Hindlimb muscle (tissue), 1 donor: ENCODE results near the gene NF1. TPM values are rescaled to one million over a fixed set of nuclear protein-coding genes. Genes with fewer than 3 reads are reported as not detected.
A peak's percentile ranks its signal among the peaks of the same experiment; 100 is the strongest.
"Not testable (repeated sequence)": the region's sequence is repeated elsewhere in the genome, so short reads cannot be mapped to it uniquely, and the experiment has no call there.

Experiments
- DNase-seq: peaks from one replicate; pipeline ENCODE4 v3.0.0-alpha.2; 2013
- polyA plus RNA-seq: library from polyadenylated mRNA; unstranded; fragments of 120-200 nt; gene quantifications from one replicate; pipeline ENCODE4 v1.2.1, GENCODE V29; 2013; ENCODE audit not compliant: insufficient read length

The NF1 gene
- polyA plus RNA-seq, 1 donor, result 23.0 TPM

DNA sequence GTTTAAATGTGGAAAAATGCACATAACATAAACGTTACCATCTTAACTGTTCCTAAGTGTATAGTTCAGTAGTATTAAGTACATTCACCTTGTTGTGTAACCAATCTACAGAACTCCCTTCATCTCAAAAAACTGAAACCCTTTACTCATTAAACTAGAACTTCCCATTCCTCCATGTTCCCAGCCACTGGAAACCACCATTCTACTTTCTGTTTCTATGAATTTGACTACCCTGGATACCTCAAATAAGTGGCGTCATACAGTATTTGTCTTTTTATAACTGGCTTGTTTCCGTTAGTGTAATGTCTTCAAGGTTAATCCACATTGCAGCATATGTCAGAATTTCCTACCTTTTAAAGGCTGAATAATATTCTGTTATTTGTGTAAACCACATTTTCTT lies 38.2 kb downstream of the NF1 start:
- DNase-seq, result no peak

GRCh38 chr17:31134576-31134975 lies 39.8 kb downstream of the NF1 start:
- DNase-seq, result peak; percentile 40

DNA sequence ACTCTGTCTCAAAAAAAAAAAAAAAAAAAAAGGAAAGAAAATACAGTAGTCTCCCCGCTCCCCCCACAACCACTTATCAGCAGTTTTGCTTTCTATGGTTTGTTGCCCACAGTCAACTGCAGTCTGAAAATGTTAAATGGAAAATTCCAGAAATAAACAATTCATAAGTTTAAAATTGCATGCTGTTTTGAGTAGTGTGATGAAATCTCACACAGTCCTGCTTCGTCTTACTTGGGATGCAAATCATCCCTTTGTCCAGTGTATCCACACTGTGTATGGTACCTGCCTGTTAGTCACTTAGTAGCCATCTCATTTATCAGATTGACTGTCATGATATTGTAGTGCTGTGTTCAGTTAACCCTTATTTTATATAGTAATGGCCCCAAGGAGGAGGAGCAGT lies 41.5 kb downstream of the NF1 start:
- no peak for DNase-seq

DNA sequence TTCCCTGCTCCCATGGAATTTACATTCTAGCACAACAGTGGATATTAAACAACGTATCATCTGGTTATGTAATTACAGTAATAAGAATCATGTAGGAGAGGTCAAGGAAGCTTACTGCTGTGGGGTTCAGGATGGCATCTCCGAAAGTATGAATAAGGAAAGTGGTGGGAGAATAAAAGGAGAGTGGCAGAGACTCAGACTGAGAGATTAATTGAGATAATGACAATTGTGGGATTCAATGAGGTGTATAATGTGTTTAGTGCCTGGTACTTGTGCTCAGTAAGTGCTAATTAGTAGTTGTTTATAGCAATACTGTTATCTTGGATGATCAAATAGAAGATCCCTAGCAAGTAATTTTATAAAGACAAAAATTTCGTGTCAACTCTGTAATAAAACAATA lies 45.3 kb downstream of the NF1 start:
- DNase-seq, result no peak

GRCh38 chr17:31144428-31144827 lies 49.7 kb downstream of the NF1 start:
- DNase-seq, result no peak

DNA sequence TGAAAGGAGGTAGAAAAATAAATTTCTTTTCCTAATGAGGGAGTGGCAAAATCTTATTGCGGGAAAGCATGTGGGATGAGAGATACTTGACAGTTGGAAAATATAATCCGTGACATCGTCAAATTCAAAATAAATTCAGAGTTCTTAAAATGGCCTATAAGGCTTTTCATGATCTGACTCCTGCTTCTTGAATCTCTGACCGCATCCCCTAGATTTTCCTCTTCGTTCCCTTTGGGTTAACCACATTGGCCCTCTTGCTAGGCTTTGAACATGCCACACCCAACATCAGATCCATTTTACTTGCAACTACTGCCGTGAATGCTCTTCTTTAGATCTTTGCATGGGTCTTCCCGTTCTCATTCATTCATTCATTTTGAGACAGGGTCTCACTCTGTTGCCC lies 50.1 kb downstream of the NF1 start:
- no peak for DNase-seq

GRCh38 chr17:31147507-31148202 lies 52.9 kb downstream of the NF1 start:
- DNase-seq, result no peak

DNA sequence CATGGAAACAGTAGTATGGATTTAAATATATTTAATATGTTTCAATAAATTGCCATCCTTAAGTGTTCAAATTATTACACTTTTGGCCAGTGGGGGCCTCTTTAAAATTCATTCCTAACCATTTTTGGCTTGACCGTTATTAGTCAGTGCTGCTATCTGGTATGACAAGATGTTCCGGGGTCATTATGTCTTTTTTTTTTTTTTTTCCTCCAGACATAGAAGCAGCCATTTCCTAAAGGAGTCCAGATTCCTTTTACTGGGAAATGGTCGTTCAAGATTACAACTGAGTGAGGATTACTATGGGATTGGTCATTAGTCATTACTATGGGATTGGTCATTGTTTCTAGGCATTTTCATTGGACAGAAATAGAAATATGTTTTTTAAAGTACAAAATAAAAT lies 53.4 kb downstream of the NF1 start:
- DNase-seq, result no peak

DNA sequence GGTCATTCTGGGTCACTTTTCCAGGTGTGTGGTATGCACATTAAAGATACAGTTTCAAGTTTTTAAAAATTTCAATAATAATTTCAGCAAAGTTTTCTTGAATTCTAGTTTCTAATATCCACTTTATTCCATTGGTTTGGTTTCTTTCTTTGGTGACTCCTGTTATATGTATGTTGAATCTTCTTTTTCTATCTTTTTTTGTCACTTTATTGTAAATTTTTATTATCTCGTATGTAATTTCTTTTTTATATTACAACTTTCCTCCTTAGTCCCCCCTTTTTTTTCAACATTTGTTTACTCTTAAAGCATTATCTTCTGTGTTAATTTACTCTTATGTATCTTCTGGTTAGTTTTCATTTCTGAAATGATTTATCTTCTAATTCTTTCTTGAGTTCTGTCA lies 57.5 kb downstream of the NF1 start:
- DNase-seq, result no peak

GRCh38 chr17:31155208-31155810 lies 60.5 kb downstream of the NF1 start:
- DNase-seq, result no peak

GRCh38 chr17:31156326-31156725 lies 61.5 kb downstream of the NF1 start:
- no peak for DNase-seq

DNA sequence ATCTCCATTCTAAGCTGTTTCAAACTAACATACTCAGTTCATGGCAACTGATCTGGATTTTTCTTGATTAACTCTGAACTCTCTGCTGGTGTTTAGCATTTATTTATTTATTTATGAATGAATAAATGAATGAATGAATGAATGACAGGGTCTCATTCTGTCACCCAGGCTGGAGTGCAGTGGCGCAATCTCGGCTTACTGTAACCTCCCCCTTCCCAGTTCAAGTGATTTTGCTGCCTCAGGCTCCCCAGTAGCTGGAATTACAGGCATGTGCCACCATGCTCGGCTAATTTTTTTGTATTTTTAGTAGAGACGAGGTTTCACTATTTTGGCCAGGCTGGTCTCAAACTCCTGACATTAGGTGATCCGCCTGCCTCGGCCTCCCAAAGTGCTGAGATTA lies 62.1 kb downstream of the NF1 start:
- DNase-seq, result not testable (repeated sequence)

DNA sequence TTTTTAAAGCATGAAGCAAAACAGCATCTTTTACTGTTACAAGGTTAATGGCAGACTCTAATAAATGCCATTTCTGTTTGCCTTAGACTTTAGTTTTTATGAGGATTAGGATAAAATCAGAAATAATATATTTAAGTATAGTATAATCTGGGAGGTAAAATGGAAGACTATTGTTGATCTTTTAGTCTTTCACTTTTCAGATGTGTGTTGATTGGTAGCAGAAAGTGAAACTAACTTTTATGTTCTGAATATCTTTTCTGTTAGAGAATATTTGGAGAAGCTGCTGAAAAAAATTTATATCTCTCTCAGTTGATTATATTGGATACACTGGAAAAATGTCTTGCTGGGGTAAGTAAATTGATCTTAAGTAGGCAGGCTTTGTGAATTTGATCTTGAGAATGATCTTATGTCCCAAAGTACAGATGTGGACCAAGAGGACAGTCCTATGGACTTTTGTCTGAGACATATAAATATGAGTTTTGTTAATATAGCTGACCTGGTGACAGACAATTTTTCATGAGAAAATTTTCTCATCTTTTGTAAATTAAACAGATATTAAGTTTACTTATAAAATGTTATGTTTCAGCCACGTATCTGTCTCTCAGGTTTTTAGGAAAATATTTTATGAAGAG lies 64.1 kb downstream of the NF1 start:
- no peak for DNase-seq

- no peak for DNase-seq
These were observed 68.5 kb downstream of the NF1 start for GRCh38 chr17:31163091-31163781.

GRCh38 chr17:31167111-31167510 lies 72.3 kb downstream of the NF1 start:
- no peak for DNase-seq

- DNase-seq, result no peak
These were observed 76.9 kb downstream of the NF1 start for GRCh38 chr17:31171701-31172100.

DNA sequence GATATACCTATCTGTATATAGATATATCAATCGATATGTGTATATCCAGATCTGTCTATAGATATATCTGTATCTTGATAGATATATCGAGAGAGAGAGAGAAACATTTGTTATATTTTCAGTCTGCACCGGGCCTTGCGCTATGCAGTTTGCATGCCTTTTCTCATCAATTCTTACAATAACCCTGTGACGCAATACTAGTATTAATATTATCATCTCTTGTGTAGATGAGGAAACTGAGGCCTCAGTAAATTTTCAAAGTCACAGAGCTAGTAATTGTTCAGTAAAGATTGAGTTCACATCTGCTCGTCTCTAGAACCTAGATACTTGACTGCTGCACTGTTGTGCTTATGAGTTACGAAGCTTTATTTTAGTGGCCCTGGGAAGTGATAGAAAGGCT lies 77.6 kb downstream of the NF1 start:
- no peak for DNase-seq

- no peak for DNase-seq
These were observed 79.4 kb downstream of the NF1 start for GRCh38 chr17:31174215-31174614.

DNA sequence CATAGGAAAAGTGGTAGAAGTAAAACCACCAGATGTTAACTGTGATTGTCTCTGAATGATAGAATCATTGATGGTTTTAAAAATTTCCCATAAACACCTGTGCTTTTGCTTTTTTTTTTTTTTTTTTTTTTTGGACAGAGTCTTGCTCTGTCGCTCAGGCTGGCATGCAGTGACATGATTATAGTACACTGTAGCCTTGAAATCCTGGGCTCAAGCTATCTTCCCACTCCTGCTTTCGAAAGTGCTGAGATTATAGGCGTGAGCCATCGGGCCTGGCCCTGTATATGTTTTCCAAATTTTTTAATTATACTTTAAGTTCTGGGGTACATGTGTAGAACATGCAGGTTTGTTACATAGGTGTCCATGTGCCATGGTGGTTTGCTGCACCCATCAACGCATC lies 80.5 kb downstream of the NF1 start:
- DNase-seq, result no peak

GRCh38 chr17:31176143-31176542 lies 81.4 kb downstream of the NF1 start:
- not testable (repeated sequence) for DNase-seq

DNA sequence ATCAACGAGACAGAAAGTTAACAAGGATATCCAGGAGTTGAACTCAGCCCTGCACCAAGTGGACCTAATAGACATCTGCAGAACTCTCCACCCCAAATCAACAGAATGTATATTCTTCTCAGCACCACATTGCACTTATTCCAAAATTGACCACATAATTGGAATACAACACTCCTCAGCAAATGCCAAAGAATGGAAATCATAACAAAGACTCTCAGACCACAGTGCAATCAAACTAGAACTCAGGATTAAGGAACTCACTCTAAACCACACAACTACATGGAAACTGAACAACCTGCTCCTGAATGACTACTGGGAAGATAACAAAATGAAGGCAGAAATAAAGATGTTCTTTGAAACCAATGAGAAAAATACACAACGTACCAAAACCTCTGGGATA lies 84.2 kb downstream of the NF1 start:
- not testable (repeated sequence) for DNase-seq

- DNase-seq, result no peak
These were observed 100.5 kb downstream of the NF1 start for GRCh38 chr17:31195305-31195704.

- no peak for DNase-seq
These were observed 103.2 kb downstream of the NF1 start for GRCh38 chr17:31198026-31198425.

- DNase-seq, result not testable (repeated sequence)
These were observed 103.9 kb downstream of the NF1 start for GRCh38 chr17:31198666-31199065.
